GM18951 (cell line): ENCODE results near the gene TSPYL6.
"Not testable (repeated sequence)": the region's sequence is repeated elsewhere in the genome, so short reads cannot be mapped to it uniquely, and the experiment has no call there.

Source experiments
- POLR2A ChIP-seq: IDR thresholded peaks from 4 replicates; pipeline ENCODE4 v1.6.1; 2011; ENCODE audit warnings: mild to moderate bottlenecking; ENCODE audit not compliant: insufficient read length, insufficient read depth; ENCODE audit errors: extremely low read depth
- in situ Hi-C: fragments of 300-500 bp; cut with MboI; formaldehyde crosslinking; loops from one replicate; pipeline ENCODE4 v1.12.0; 2022; ENCODE audit warnings: low sequenced_read_pairs, mixed read lengths, inconsistent platforms; ENCODE audit not compliant: unreplicated experiment

The TSPYL6 gene

DNA sequence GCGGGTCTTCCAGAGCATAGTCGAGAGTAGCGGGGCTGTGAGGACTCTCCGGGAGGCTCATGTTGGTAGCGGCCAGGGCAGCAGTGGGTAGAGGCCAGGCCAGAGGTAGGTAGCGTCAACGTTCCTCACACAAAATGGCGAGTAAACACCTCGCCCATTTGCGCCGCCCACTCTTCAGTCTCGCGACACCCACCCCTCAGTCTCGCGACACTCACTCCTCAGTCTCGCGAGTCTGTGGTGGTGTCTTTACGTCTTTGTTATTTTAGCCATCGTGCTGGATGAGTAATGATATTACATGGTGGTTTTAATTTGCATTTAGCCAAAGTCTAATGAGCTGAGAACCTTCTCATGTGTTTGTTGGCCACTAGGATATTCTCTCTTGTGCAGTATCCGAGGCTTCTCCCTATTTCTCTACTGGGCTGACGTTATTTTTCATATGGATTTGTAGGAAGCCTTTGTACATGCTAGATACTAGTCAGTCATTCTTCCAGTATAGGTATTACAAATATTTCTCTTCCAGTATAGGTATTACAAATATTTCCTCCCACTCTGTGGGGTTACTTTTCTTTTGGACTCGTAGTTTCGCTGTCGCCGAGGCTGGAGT lies at the start of gene TSPYL6:
Gene TSPYL6 (minus strand): TSS at position 139 of the 604 bp plus-strand sequence. CDS start 78 bp downstream, at position 61.
- no peak for TF ChIP-seq POLR2A
- in situ Hi-C loops, result no loop called here

DNA sequence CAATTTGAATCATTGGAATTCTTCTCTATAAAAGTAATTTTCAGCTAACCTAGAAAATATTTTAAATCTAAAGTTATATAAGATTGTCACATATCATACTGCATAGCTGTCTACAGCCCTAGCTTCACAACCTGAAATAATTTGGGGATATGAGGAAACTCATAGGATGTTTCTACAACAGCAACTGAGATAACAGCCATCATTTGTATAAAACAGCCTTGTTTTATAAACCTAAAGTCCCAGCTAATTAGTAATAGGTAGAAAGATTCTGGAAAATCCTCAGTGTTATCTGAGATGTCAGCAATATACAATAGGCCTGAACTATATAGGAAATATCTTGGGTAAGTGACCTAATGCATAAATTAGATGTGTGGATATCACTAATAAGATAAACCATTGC lies 47.6 kb upstream of the TSPYL6 start:
- in situ Hi-C loops, result no loop called here
- no peak for TF ChIP-seq POLR2A

DNA sequence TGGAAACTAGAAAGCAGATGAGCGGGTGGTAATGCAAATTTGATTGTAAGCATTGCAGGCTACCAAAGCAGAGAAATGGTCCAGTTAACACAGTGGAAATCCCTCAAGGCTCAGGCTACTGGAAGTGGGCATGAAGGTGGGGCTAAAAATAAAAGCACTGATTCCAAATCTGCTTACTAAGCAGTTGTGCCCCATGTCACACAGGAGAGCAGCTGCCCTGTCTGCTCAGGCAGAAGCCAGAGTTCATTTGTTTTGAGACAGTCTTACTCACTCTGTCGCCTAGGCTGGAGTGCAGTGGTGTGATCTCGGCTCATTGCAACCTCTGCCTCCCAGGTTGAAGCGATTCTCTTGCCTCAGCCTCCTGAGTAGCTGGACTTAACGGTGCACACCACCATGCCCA lies 42.5 kb upstream of the TSPYL6 start:
- in situ Hi-C loops, result no loop called here

GRCh38 chr2:54295911-54296310 lies 39.9 kb upstream of the TSPYL6 start:
- TF ChIP-seq POLR2A, result no peak
- in situ Hi-C loops, result no loop called here

More for the DNA sequence above, 42.5 kb upstream of the TSPYL6 start:
- no peak for TF ChIP-seq POLR2A

- in situ Hi-C loops, result not testable (repeated sequence)
These were observed 38.6 kb upstream of the TSPYL6 start for GRCh38 chr2:54294665-54295064.

DNA sequence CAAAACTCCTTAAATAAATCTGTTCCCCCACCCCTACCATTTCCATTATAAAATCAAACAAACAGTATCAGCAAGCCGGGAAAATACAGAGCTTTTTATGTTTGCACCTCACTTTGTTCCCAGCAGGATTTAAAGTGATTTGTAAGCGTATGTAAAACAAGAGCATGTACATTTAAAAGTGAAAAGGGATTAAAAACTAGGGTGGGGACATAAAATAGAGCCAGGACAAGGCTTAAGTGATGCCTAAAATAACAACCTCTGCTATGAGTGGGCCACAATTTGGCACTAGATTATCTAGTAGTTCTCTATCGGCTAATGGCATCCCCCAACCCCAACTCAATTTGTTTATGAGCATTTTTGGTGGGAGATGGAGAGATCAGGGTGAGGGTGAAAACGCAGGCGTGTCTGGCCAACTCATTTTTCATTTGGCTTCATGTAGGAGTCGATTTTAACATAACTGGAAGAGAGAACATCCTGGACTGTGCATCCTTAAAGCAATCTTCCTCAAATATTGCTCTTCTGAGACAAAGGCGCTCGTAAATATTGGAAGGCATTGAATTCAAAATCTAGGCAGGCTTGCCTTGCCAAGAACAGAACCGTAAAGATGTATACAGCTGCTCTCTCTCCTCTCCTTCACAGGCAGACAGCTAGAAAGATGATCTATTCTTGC lies 34.5 kb upstream of the TSPYL6 start:
- in situ Hi-C loops, result no loop called here
- no peak for TF ChIP-seq POLR2A

DNA sequence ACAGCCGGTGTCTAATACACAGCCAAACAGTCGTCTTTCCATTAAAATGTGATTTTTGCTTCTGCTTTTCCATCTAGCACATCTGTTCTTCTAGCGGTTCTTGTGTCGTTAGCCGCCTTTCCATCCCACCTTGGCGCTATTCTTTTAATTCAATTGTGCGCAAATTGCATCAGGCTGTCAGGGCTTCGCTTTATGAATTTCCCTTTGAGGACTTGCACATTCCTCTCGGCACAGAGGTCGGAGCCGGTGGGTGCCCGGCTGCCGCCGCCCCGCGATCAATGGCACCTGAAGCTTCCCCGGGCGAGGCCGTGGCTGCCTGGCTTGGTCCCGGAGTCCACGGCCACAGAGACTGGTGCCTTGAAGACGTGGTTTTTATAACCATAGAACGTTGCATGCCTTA lies 33.9 kb upstream of the TSPYL6 start:
- TF ChIP-seq POLR2A, result no peak
- in situ Hi-C loops, result no loop called here

GRCh38 chr2:54287532-54287931 lies 31.5 kb upstream of the TSPYL6 start:
- in situ Hi-C loops, result no loop called here
- TF ChIP-seq POLR2A, result no peak

DNA sequence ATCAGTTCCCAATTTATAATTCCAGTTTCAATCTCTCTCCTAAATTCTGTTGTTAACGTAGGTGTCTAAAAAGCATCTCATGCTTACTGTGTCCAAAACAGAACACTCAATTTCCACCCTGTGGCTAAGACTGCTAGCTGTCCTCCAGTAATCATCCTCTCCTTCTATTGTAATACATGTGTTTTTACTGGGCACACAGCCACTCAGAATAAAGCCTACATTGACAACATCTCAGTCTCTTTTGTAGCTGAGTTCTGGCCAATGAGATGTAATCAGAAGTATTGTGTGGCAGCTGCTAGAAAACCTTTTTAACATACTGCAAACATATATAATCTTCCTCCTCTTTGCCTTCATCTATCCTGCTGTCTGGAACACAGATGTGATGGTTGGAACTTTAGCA lies 29.4 kb upstream of the TSPYL6 start:
- in situ Hi-C loops, result no loop called here
- TF ChIP-seq POLR2A, result no peak

DNA sequence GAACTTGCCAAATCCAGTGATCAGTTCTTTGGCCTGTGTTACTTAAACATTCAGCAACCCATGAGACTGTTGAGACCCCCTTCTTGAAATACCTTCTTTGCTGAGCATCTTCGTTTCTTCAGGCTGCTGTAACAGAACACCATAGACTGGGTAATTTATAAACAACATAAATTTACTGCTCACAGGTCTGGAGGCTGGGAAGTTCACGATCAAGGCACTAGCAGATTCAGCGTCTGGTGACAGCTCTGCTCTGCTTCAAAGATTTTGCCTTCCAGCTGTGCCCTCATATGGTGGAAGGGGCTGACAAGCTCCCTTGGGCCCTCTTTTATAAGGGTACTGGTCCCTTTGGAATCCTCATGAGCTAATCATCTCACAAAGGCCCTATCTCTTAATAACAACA lies 28.8 kb upstream of the TSPYL6 start:
- in situ Hi-C loops, result no loop called here
- no peak for TF ChIP-seq POLR2A

DNA sequence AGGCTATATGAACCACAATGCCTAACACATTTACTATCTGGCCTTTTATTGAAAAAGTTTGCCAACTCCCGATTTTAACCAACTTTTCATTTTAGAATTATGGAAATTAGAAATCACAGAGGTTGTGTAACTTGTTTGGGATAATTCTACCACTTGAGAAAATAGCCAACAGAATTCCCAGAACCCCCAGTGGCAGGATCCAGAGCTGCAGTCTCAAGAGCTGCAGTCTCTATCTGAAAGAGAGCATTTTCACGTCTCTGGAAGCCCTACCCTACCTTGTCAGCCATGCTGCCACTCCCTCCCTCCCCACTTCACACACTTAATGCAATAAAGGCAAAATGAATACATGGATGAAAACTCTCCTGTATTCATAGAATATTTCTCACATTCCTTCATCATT lies 23.4 kb upstream of the TSPYL6 start:
- in situ Hi-C loops, result no loop called here
- no peak for TF ChIP-seq POLR2A

DNA sequence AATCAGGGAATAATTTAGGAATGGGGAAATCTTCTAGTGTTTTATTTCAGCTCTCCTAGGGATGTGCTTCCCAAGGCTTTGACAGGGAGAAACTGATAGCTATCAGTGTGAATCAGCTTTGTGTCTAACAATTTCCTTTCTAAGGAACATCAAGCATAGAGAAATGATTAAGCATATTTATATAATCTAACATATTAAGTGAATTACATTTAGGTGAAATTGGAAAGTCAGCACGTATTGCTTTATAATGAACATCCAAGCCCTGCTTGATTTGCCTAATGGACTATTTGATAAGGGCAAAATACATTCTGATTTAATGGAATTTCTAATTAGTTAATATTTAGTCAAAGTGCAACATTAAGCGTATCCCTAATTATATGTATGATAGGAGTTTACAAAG lies 19.5 kb upstream of the TSPYL6 start:
- in situ Hi-C loops, result no loop called here
- no peak for TF ChIP-seq POLR2A

DNA sequence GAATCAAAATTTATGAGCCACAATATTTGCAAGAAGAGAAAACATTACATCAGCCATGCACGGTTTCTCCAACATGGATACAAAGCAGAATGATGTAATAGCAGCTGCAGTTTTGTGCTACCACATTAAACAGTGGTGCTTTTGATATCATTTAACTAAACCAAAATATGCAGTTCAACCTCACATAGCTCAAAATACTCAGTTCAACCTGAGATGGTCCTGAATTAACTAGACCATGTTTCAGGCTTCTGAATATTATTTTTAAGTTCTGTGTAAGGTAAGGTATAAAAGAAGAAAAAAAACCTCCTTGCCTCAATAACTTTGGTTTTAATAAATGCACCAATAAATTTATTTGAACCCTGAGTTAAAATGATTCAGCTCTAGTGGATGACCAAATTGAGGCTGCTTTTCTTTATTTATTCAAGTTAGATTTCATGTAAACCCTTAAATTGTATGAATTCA lies 18.8 kb upstream of the TSPYL6 start:
- in situ Hi-C loops, result no loop called here
- no peak for TF ChIP-seq POLR2A

GRCh38 chr2:54271843-54272627 lies 16.0 kb upstream of the TSPYL6 start:
- in situ Hi-C loops, result no loop called here
- TF ChIP-seq POLR2A, result no peak
